Lung (tissue), 12 donors: ENCODE data around the gene SFRP2. TPM values are rescaled to one million over a fixed set of nuclear protein-coding genes. Genes with fewer than 3 reads are reported as not detected.
A peak's percentile ranks its signal among the peaks of the same experiment; 100 is the strongest.

Experiments used
- ATAC-seq: fragments of 200-7000 bp; cut with Tn5 transposase; one replicate; pipeline ENCODE4 v1.9.1; 2020; ENCODE audit warnings: moderate number of reproducible peaks; ENCODE audit not compliant: insufficient read depth, low FRiP score
- DNase-seq, 3 donors: peaks; one replicate each; pipeline ENCODE4 v3.0.0-alpha.2; 2013 to 2017
- H3K27ac ChIP-seq, 2 donors: one replicate each; pipeline ENCODE4 v1.5.1; 2013; ENCODE audit warnings: mild to moderate bottlenecking in 2 of 2, moderate library complexity in 2 of 2, control low read depth in 1 of 2, inconsistent platforms in 1 of 2, low read depth in 1 of 2, low read length in 1 of 2
- H3K27me3 ChIP-seq, 3 donors: one replicate each; pipeline ENCODE4 v1.5.1; 2013; ENCODE audit warnings: low read length in 2 of 3; ENCODE audit not compliant: control insufficient read depth in 3 of 3, insufficient read depth in 3 of 3
- H3K36me3 ChIP-seq, 4 donors: one replicate each; pipeline ENCODE4 v1.5.1; 2013; ENCODE audit warnings: low read length in 4 of 4, mild to moderate bottlenecking in 1 of 4, moderate library complexity in 1 of 4; ENCODE audit not compliant: control insufficient read depth in 4 of 4, insufficient read depth in 4 of 4
- H3K4me1 ChIP-seq, 5 donors: one replicate each; pipeline ENCODE4 v1.5.1; 2013; ENCODE audit warnings: low read length in 5 of 5, mild to moderate bottlenecking in 2 of 5, moderate library complexity in 1 of 5; ENCODE audit not compliant: control insufficient read depth in 5 of 5, insufficient read depth in 5 of 5
- H3K4me3 ChIP-seq: one replicate; pipeline ENCODE4 v1.5.1; 2013; ENCODE audit warnings: mild to moderate bottlenecking, control low read depth, moderate library complexity
- H3K9ac ChIP-seq, 2 donors: one replicate each; pipeline ENCODE4 v1.5.1; 2013; ENCODE audit warnings: low read length in 2 of 2, control low read depth in 1 of 2; ENCODE audit not compliant: insufficient read depth in 1 of 2
- H3K9me3 ChIP-seq, 4 donors: one replicate each; pipeline ENCODE4 v1.5.1; 2013; ENCODE audit warnings: low read length in 3 of 4, mild to moderate bottlenecking in 1 of 4, moderate library complexity in 1 of 4; ENCODE audit not compliant: control insufficient read depth in 4 of 4, insufficient read depth in 3 of 4
- CTCF ChIP-seq: IDR thresholded peaks from 2 replicates; pipeline ENCODE4 v1.5.1; 2012; ENCODE audit warnings: mild to moderate bottlenecking; ENCODE audit errors: control extremely low read depth, extremely low read depth
- WGBS, 2 donors: extraction: QIAGEN DNeasy Blood & Tissue Kit; methylation state at CpG; one replicate each; pipeline ENCODE4 v1.1.7; 2013; 5-methylcytosine and 5-hydroxymethylcytosine counted together
- polyA plus RNA-seq, 2 donors: library from polyadenylated mRNA; stranded (reverse); fragments of 200-250 nt; gene quantifications; one replicate each; pipeline ENCODE4 v1.2.1, GENCODE V29; 2013
- total RNA-seq, 2 donors: library from RNA; depleted of rRNA in 1 of 2; stranded (reverse); fragments of >200 nt in 1 of 2; gene quantifications; one replicate each; pipeline ENCODE4 v1.2.1, GENCODE V29; 2014 to 2021
- donor health status: control.
- donor health status: control.
- donor health status: Bipolar disorder and iron deficiency.
- donor health status: healthy.
- donor health status: DM: yes; HTN: yes; CAD: no.

SFRP2 gene
- total and polyA plus RNA-seq, 4 donors = 0.68 to 17.4 (median 6.5) TPM

- whole genome bisulfite sequencing, 2 donors = 37 to 39% methylated on average over 6 of the region's 6 CpGs
- Histone ChIP-seq H3K9ac (no peak overlapping the region), H3K36me3 (no peaks in the 10 kb centered on the region), H3K9me3 (peaks cover 0 to 4% (median 0%) of the 10 kb centered on the region in 4 donors), H3K27ac (no peak overlapping the region), H3K4me3 (no peak overlapping the region), H3K27me3 (peaks cover 0 to 4% (median under 1%) of the 10 kb centered on the region in 3 donors), H3K4me1 (peaks cover 0 to 42% (median 0%) of the 10 kb centered on the region in 5 donors)
- TF ChIP-seq CTCF = no peak
- DNase-seq = peak in 2 of 3 donors; percentile 50 to 70
- ATAC-seq = no peak
Measured at GRCh38 chr4:153781717-153782416, 7.0 kb downstream of the SFRP2 start.

- Histone ChIP-seq H3K27me3 (peaks cover 0 to 2% (median 0%) of the 10 kb centered on the region in 3 donors), H3K4me1 (peaks cover 0 to 40% (median 0%) of the 10 kb centered on the region in 5 donors), H3K9ac (no peak overlapping the region), H3K9me3 (peaks cover 0 to 4% (median 0%) of the 10 kb centered on the region in 4 donors), H3K4me3 (no peak overlapping the region), H3K36me3 (no peaks in the 10 kb centered on the region), H3K27ac (no peak overlapping the region)
- no peak for TF ChIP-seq CTCF
- ATAC-seq (no peak), DNase-seq (no peak)
- WGBS, 2 donors = 93 to 94% methylated on average over 17 of the region's 17 CpGs
Measured at GRCh38 chr4:153781280-153781679, 7.6 kb downstream of the SFRP2 start.

GRCh38 chr4:153780876-153781275 lies 8.0 kb downstream of the SFRP2 start:
- TF ChIP-seq CTCF = no peak
- H3K36me3 ChIP-seq = no peaks in the 10 kb centered on the region
- H3K4me1 ChIP-seq = peaks cover 0 to 36% (median 0%) of the 10 kb centered on the region in 5 donors
- 80 to 84% methylated on average over 1 of the region's 1 CpG for WGBS, 2 donors
- no peak for DNase-seq
- peaks cover 0 to 4% (median 0%) of the 10 kb centered on the region in 4 donors for H3K9me3 ChIP-seq
- ATAC-seq = no peak
- H3K4me3 ChIP-seq = no peak overlapping the region
- no peak overlapping the region for H3K9ac ChIP-seq
- no peak overlapping the region for H3K27ac ChIP-seq
- no peaks in the 10 kb centered on the region for H3K27me3 ChIP-seq
